PC-3 (cell line): ENCODE measurements around the gene MROH8. TPM values are rescaled to one million over a fixed set of nuclear protein-coding genes. Genes with fewer than 3 reads are reported as not detected.
"Not testable (repeated sequence)": the region's sequence is repeated elsewhere in the genome, so short reads cannot be mapped to it uniquely, and the experiment has no call there.

Experiments used
- ATAC-seq: fragments of 200-7000 bp; cut with Tn5 transposase; 2 replicates; pipeline ENCODE4 v1.9.1; 2020; ENCODE audit warnings: mild to moderate bottlenecking, moderate library complexity
- BruUV-seq: library from RNA; stranded (reverse); fragments of 400-500 nt; replicated peaks from 2 replicates; lab custom pipeline; 2021; lab: Mats Ljungman, UMichigan
- CTCF ChIA-PET: fragments of 300-600 bp; sonication (Branson Sonifier 250); formaldehyde crosslinking; loops from one replicate; lab custom pipeline; 2022; ENCODE audit warnings: antibody characterized with exemption; lab: Charles Lee
- POLR2A ChIA-PET: fragments of 300-600 bp; sonication (Branson Sonifier 250); formaldehyde crosslinking; loops from one replicate; lab custom pipeline; 2022; ENCODE audit warnings: antibody characterized with exemption; ENCODE audit not compliant: unreplicated experiment; lab: Charles Lee
- DNase-seq: peaks from one replicate; pipeline ENCODE4 v3.0.0-alpha.2; 2015
- H2AFZ ChIP-seq: fragments of 300-600 bp; sonication (generic); 2 replicates; pipeline ENCODE4 v1.6.0; 2016; ENCODE audit warnings: antibody characterized with exemption, low read length
- H3F3A ChIP-seq: fragments of 300-600 bp; sonication (generic); one replicate; pipeline ENCODE4 v1.6.0; 2017; ENCODE audit warnings: antibody characterized with exemption, low read length, control low read depth, mild to moderate bottlenecking; ENCODE audit not compliant: unreplicated experiment
- H3K27ac ChIP-seq: fragments of 300-600 bp; sonication (generic); 2 replicates; pipeline ENCODE4 v1.5.1; 2016; ENCODE audit warnings: mild to moderate bottlenecking, low read length
- H3K27me3 ChIP-seq: fragments of 300-600 bp; sonication (generic); 2 replicates; pipeline ENCODE4 v1.6.1; 2016; ENCODE audit warnings: low read length, mixed read lengths
- H3K36me3 ChIP-seq: fragments of 300-600 bp; sonication (generic); 2 replicates; pipeline ENCODE4 v1.6.1; 2016; ENCODE audit warnings: low read depth, mixed run types, low read length, mixed read lengths
- H3K4me1 ChIP-seq: fragments of 300-600 bp; sonication (generic); 2 replicates; pipeline ENCODE4 v1.5.1; 2016; ENCODE audit warnings: low read length; ENCODE audit not compliant: insufficient read depth
- H3K4me2 ChIP-seq: fragments of 300-600 bp; sonication (generic); 2 replicates; pipeline ENCODE4 v1.6.0; 2016; ENCODE audit warnings: low read length
- H3K4me3 ChIP-seq: fragments of 300-600 bp; sonication (generic); 2 replicates; pipeline ENCODE4 v1.5.1; 2016; ENCODE audit warnings: mild to moderate bottlenecking, low read length, mixed read lengths
- H3K79me2 ChIP-seq: fragments of 300-600 bp; sonication (generic); 2 replicates; pipeline ENCODE4 v1.6.1; 2017; ENCODE audit warnings: low read length, mixed read lengths
- H3K9ac ChIP-seq: fragments of 300-600 bp; sonication (generic); 2 replicates; pipeline ENCODE4 v1.6.0; 2016; ENCODE audit warnings: mild to moderate bottlenecking, low read length
- H3K9me2 ChIP-seq: fragments of 300-600 bp; sonication (generic); replicated peaks from 2 replicates; pipeline ENCODE4 v1.6.1; 2016; ENCODE audit warnings: mixed run types, low read length, mixed read lengths
- H3K9me3 ChIP-seq: fragments of 300-600 bp; sonication (generic); 2 replicates; pipeline ENCODE4 v1.6.1; 2016; ENCODE audit warnings: low read length, mixed read lengths
- H4K20me1 ChIP-seq: fragments of 300-600 bp; sonication (generic); 2 replicates; pipeline ENCODE4 v1.6.1; 2016; ENCODE audit warnings: low read length, mixed read lengths
- CTCF ChIP-seq: fragments of 300-600 bp; sonication (generic); conservative IDR thresholded peaks from 2 replicates; pipeline ENCODE4 v1.5.1; 2017; ENCODE audit warnings: antibody characterized with exemption, low read depth, mild to moderate bottlenecking, low read length
- EZH2 ChIP-seq: fragments of 300-600 bp; sonication (generic); IDR thresholded peaks from one replicate; pipeline ENCODE4 v1.6.1; 2017; ENCODE audit warnings: antibody characterized with exemption, mild to moderate bottlenecking, low read length; ENCODE audit not compliant: unreplicated experiment
- EZH2phosphoT487 ChIP-seq: fragments of 300-600 bp; sonication (generic); IDR thresholded peaks from 2 replicates; pipeline ENCODE4 v1.6.1; 2018; ENCODE audit warnings: mild to moderate bottlenecking, antibody characterized with exemption, low read length, borderline replicate concordance
- intact Hi-C: fragments of 100-400 bp; cut with micrococcal nuclease; formaldehyde crosslinking; loops from 2 replicates; pipeline ENCODE4 v1.9.0; 2023
- total RNA-seq: library from RNA; depleted of rRNA; stranded (reverse); fragments of >200 nt; gene quantifications from 2 replicates; pipeline ENCODE4 v1.2.3, GENCODE V29; 2014

The MROH8 gene
- total RNA-seq, 1 experiment from 2014 or later: 0.98 TPM

GRCh38 chr20:37151529-37151928 is 27.8 kb downstream of the MROH8 start:
- no peaks in the 10 kb centered on the region for H3K9me2 ChIP-seq
- no peaks in the 10 kb centered on the region for H4K20me1 ChIP-seq
- no peaks in the 10 kb centered on the region for H3K9me3 ChIP-seq
- H3K9ac ChIP-seq: no peak overlapping the region
- H3K36me3 ChIP-seq: no peaks in the 10 kb centered on the region
- CTCF ChIA-PET: no interaction called here
- no peaks in the 10 kb centered on the region for H3K27me3 ChIP-seq
- no TSS peak for BruUV-seq
- H3F3A ChIP-seq: no peaks in the 10 kb centered on the region
- no peaks in the 10 kb centered on the region for H3K4me1 ChIP-seq
- H3K79me2 ChIP-seq: no peaks in the 10 kb centered on the region
- H3K27ac ChIP-seq: no peak overlapping the region
- DNase-seq (no peak), ATAC-seq (no peak)
- H2AFZ ChIP-seq: no peak overlapping the region
- H3K4me3 ChIP-seq: no peak overlapping the region
- no peak for TF ChIP-seq EZH2phosphoT487
- TF ChIP-seq EZH2: no peak
- TF ChIP-seq CTCF: no peak
- no peak overlapping the region for H3K4me2 ChIP-seq
- intact Hi-C loops: no loop called here
- POLR2A ChIA-PET: no interaction called here

- BruUV-seq, DNase-seq, POLR2A ChIA-PET: not testable (repeated sequence)
Observed at GRCh38 chr20:37150864-37151263, 28.5 kb downstream of the MROH8 start.

GRCh38 chr20:37147250-37147649 is 32.1 kb downstream of the MROH8 start:
- intact Hi-C loops: no loop called here
- ChIA-PET POLR2A (no interaction called here), CTCF (no interaction called here)
- Histone ChIP-seq H4K20me1 (no peaks in the 10 kb centered on the region), H3K4me3 (no peak overlapping the region), H3K36me3 (no peaks in the 10 kb centered on the region), H3K79me2 (no peaks in the 10 kb centered on the region), H2AFZ (no peak overlapping the region), H3K27me3 (no peaks in the 10 kb centered on the region), H3K27ac (no peak overlapping the region), H3K9me2 (no peaks in the 10 kb centered on the region), H3K4me1 (no peaks in the 10 kb centered on the region), H3F3A (no peaks in the 10 kb centered on the region), H3K9me3 (no peaks in the 10 kb centered on the region), H3K4me2 (no peak overlapping the region), H3K9ac (no peak overlapping the region)
- no TSS peak for BruUV-seq
- DNase-seq (no peak), ATAC-seq (no peak)
- no peak for TF ChIP-seq EZH2phosphoT487
- no peak for TF ChIP-seq CTCF
- no peak for TF ChIP-seq EZH2

More at GRCh38 chr20:37150864-37151263, 28.5 kb downstream of the MROH8 start:
- H3K4me3 ChIP-seq, H3K9ac ChIP-seq, H3K4me1 ChIP-seq, H3K79me2 ChIP-seq, H4K20me1 ChIP-seq, ATAC-seq, H3K4me2 ChIP-seq, CTCF ChIA-PET, H3F3A ChIP-seq, H2AFZ ChIP-seq, H3K27me3 ChIP-seq, H3K9me2 ChIP-seq, intact Hi-C loops, H3K36me3 ChIP-seq, H3K27ac ChIP-seq, H3K9me3 ChIP-seq: not testable (repeated sequence)
